AG04450 (cell line): ENCODE data around the gene PKNOX2. TPM values are rescaled to one million over a fixed set of nuclear protein-coding genes. Genes with fewer than 3 reads are reported as not detected.

ENCODE experiments used
- CTCF ChIA-PET: fragments of 300-600, 350-600 bp; formaldehyde crosslinking; extraction: SDS; loops from one replicate; lab custom pipeline; 2022; ENCODE audit warnings: antibody characterized with exemption, inconsistent platforms; lab: Charles Lee
- POLR2A ChIA-PET: fragments of 350-600 bp; formaldehyde crosslinking; extraction: SDS; loops from one replicate; lab custom pipeline; 2021; ENCODE audit warnings: antibody characterized with exemption, inconsistent platforms; lab: Yijun Ruan, JAX
- DNase-seq: peaks from one replicate; pipeline ENCODE4 v3.0.0-alpha.2; 2011; ENCODE audit warnings: low read depth, low spot score
- H3K27ac ChIP-seq: one replicate; pipeline ENCODE4 v1.5.1; 2012; ENCODE audit warnings: low read depth, low read length, control low read depth
- H3K27me3 ChIP-seq: one replicate; pipeline ENCODE4 v1.6.0; 2012; ENCODE audit warnings: low read length; ENCODE audit not compliant: control insufficient read depth, insufficient read depth
- H3K4me3 ChIP-seq: 2 replicates; pipeline ENCODE4 v1.5.1; 2011; ENCODE audit warnings: mild to moderate bottlenecking, low read depth, low read length, control low read depth
- H3K9me3 ChIP-seq: 2 replicates; pipeline ENCODE4 v1.5.1; 2012; ENCODE audit warnings: low read length; ENCODE audit not compliant: control insufficient read depth, insufficient read depth
- polyA plus RNA-seq: library from polyadenylated mRNA; depleted of rRNA; stranded (reverse); fragments of >200 nt; gene quantifications from 2 replicates; pipeline ENCODE4 v1.2.3, GENCODE V29; 2011
- TF ChIP-seq, protein P1 (sequence below): IDR thresholded peaks from 2 replicates; pipeline ENCODE4 v1.5.1; 2011; ENCODE audit warnings: low read depth, low read length, control low read depth, inconsistent platforms

Gene PKNOX2
- polyA plus RNA-seq, 1 experiment: 3.0 TPM

- TF ChIP-seq, protein P1, sequence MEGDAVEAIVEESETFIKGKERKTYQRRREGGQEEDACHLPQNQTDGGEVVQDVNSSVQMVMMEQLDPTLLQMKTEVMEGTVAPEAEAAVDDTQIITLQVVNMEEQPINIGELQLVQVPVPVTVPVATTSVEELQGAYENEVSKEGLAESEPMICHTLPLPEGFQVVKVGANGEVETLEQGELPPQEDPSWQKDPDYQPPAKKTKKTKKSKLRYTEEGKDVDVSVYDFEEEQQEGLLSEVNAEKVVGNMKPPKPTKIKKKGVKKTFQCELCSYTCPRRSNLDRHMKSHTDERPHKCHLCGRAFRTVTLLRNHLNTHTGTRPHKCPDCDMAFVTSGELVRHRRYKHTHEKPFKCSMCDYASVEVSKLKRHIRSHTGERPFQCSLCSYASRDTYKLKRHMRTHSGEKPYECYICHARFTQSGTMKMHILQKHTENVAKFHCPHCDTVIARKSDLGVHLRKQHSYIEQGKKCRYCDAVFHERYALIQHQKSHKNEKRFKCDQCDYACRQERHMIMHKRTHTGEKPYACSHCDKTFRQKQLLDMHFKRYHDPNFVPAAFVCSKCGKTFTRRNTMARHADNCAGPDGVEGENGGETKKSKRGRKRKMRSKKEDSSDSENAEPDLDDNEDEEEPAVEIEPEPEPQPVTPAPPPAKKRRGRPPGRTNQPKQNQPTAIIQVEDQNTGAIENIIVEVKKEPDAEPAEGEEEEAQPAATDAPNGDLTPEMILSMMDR: no peak
These were observed 10.7 kb upstream of the PKNOX2 start for GRCh38 chr11:125153837-125154236.

GRCh38 chr11:125154378-125155099, 10.0 kb upstream of the PKNOX2 start:
- no peak for DNase-seq
- H3K27me3 ChIP-seq: peaks cover 22% of the 10 kb centered on the region
- ChIA-PET CTCF (interaction anchor here (1.0 to 1.1 kb wide), 2 partner anchors 9 to 12 kb away, joined by 3 read pairs; no protein-coding TSS in a partner anchor), POLR2A (no interaction called here)
- TF ChIP-seq, protein P1: no peak
- no peak overlapping the region for H3K4me3 ChIP-seq
- H3K27ac ChIP-seq: no peak overlapping the region
- no peaks in the 10 kb centered on the region for H3K9me3 ChIP-seq

More at GRCh38 chr11:125153837-125154236, 10.7 kb upstream of the PKNOX2 start:
- no peak overlapping the region for H3K4me3 ChIP-seq
- ChIA-PET CTCF (interaction anchor here (1.0 to 1.1 kb wide), 2 partner anchors 9 to 12 kb away, joined by 3 read pairs; no protein-coding TSS in a partner anchor), POLR2A (no interaction called here)
- DNase-seq: no peak
- H3K27me3 ChIP-seq: peaks cover 29% of the 10 kb centered on the region
- H3K27ac ChIP-seq: no peak overlapping the region
- no peaks in the 10 kb centered on the region for H3K9me3 ChIP-seq

DNA sequence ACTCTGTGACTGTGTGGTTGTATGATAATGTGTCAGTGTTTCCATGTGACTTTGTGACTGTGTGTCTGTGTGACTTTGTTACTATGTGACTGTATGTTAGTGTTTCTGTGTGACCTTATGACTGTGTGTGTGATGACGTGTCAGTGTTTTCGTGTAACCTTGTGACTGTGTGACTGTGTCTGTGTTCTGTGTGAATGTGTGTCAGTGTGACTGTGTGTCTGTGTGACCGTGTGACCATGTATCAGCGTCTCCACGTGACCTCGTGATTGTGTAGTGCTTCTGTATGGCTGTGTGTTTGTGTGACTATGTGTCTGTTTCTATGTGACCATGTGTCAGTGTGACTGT, 9.5 kb upstream of the PKNOX2 start:
- CTCF ChIA-PET: no interaction called here

GRCh38 chr11:125155767-125156166, 8.8 kb upstream of the PKNOX2 start:
- TF ChIP-seq, protein P1: no peak
- DNase-seq: no peak
- Histone ChIP-seq H3K4me3 (no peak overlapping the region), H3K27me3 (peaks cover 23% of the 10 kb centered on the region), H3K9me3 (no peaks in the 10 kb centered on the region), H3K27ac (no peak overlapping the region)
- POLR2A ChIA-PET: no interaction called here
- CTCF ChIA-PET: interaction anchor here (2.5 kb wide), 1 partner anchor 190 kb away, joined by 12 read pairs; no protein-coding TSS in a partner anchor

More for the DNA sequence above, 9.5 kb upstream of the PKNOX2 start:
- POLR2A ChIA-PET: no interaction called here
- TF ChIP-seq, protein P1: no peak
- Histone ChIP-seq H3K27me3 (peaks cover 19% of the 10 kb centered on the region), H3K27ac (no peak overlapping the region), H3K9me3 (no peaks in the 10 kb centered on the region), H3K4me3 (no peak overlapping the region)
- no peak for DNase-seq
